AG04450 (cell line): ENCODE measurements around the gene IRGQ. TPM values are rescaled to one million over a fixed set of nuclear protein-coding genes. Genes with fewer than 3 reads are reported as not detected.

Source experiments
- CTCF ChIA-PET: fragments of 300-600, 350-600 bp; formaldehyde crosslinking; extraction: SDS; loops from one replicate; lab custom pipeline; 2022; ENCODE audit warnings: antibody characterized with exemption, inconsistent platforms; lab: Charles Lee
- POLR2A ChIA-PET: fragments of 350-600 bp; formaldehyde crosslinking; extraction: SDS; loops from one replicate; lab custom pipeline; 2021; ENCODE audit warnings: antibody characterized with exemption, inconsistent platforms; lab: Yijun Ruan, JAX
- DNase-seq: peaks from one replicate; pipeline ENCODE4 v3.0.0-alpha.2; 2011; ENCODE audit warnings: low read depth, low spot score
- H3K27ac ChIP-seq: one replicate; pipeline ENCODE4 v1.5.1; 2012; ENCODE audit warnings: low read depth, low read length, control low read depth
- H3K27me3 ChIP-seq: one replicate; pipeline ENCODE4 v1.6.0; 2012; ENCODE audit warnings: low read length; ENCODE audit not compliant: control insufficient read depth, insufficient read depth
- H3K4me3 ChIP-seq: 2 replicates; pipeline ENCODE4 v1.5.1; 2011; ENCODE audit warnings: mild to moderate bottlenecking, low read depth, low read length, control low read depth
- H3K9me3 ChIP-seq: 2 replicates; pipeline ENCODE4 v1.5.1; 2012; ENCODE audit warnings: low read length; ENCODE audit not compliant: control insufficient read depth, insufficient read depth
- polyA plus RNA-seq: library from polyadenylated mRNA; depleted of rRNA; stranded (reverse); fragments of >200 nt; gene quantifications from 2 replicates; pipeline ENCODE4 v1.2.3, GENCODE V29; 2011
- TF ChIP-seq, protein P1 (sequence below): IDR thresholded peaks from 2 replicates; pipeline ENCODE4 v1.5.1; 2011; ENCODE audit warnings: low read depth, low read length, control low read depth, inconsistent platforms

IRGQ gene
- polyA plus RNA-seq, 1 experiment, result 11.2 TPM

DNA sequence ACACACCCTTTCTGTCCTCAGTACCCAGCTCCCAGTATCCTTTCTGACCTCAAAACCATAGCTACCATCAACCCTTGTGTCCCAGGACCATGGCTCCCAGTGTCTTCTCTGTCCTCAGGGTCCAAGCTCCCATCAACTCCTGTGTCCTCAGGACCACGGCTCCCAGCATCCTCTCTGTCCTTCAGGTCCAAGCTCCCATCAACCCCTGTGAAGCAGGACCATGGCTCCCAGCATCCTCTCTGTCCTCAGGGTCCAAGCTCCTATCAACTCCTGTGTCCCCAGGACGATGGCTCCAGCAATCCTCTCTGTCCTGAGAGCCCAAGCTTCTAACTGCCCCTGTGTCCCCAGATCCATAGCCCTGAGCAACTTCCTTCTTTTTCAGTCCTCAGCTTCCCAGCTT is 45.4 kb upstream of the IRGQ start:
- CTCF ChIA-PET, result no interaction called here
- TF ChIP-seq, protein P1, sequence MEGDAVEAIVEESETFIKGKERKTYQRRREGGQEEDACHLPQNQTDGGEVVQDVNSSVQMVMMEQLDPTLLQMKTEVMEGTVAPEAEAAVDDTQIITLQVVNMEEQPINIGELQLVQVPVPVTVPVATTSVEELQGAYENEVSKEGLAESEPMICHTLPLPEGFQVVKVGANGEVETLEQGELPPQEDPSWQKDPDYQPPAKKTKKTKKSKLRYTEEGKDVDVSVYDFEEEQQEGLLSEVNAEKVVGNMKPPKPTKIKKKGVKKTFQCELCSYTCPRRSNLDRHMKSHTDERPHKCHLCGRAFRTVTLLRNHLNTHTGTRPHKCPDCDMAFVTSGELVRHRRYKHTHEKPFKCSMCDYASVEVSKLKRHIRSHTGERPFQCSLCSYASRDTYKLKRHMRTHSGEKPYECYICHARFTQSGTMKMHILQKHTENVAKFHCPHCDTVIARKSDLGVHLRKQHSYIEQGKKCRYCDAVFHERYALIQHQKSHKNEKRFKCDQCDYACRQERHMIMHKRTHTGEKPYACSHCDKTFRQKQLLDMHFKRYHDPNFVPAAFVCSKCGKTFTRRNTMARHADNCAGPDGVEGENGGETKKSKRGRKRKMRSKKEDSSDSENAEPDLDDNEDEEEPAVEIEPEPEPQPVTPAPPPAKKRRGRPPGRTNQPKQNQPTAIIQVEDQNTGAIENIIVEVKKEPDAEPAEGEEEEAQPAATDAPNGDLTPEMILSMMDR, result no peak
- Histone ChIP-seq H3K27ac (no peak overlapping the region), H3K4me3 (no peak overlapping the region), H3K9me3 (no peaks in the 10 kb centered on the region), H3K27me3 (peaks cover 24% of the 10 kb centered on the region)
- POLR2A ChIA-PET, result no interaction called here
- no peak for DNase-seq

DNA sequence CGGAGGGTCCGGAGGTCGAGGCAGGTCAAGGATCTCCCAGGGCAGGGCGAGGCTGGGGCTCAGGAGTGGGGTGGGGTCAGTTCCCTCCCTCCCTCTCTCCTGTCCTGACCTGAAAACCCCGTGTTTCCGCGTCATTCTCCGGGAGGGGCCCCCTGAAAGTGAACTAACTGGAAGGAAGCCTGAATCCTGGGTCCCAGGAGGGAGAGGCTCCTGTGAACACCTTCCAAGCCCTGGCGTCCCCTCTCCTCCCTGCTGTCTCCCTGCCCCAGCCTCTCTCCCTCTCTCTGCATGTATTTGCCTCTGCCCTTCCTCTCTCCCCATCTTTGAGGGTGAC is 44.5 kb upstream of the IRGQ start:
- DNase-seq, result no peak
- Histone ChIP-seq H3K9me3 (no peaks in the 10 kb centered on the region), H3K27ac (no peak overlapping the region), H3K4me3 (peak overlapping the region; percentile 64), H3K27me3 (peaks cover 24% of the 10 kb centered on the region)
- POLR2A ChIA-PET, result no interaction called here
- TF ChIP-seq, protein P1, result no peak
- CTCF ChIA-PET, result no interaction called here

DNA sequence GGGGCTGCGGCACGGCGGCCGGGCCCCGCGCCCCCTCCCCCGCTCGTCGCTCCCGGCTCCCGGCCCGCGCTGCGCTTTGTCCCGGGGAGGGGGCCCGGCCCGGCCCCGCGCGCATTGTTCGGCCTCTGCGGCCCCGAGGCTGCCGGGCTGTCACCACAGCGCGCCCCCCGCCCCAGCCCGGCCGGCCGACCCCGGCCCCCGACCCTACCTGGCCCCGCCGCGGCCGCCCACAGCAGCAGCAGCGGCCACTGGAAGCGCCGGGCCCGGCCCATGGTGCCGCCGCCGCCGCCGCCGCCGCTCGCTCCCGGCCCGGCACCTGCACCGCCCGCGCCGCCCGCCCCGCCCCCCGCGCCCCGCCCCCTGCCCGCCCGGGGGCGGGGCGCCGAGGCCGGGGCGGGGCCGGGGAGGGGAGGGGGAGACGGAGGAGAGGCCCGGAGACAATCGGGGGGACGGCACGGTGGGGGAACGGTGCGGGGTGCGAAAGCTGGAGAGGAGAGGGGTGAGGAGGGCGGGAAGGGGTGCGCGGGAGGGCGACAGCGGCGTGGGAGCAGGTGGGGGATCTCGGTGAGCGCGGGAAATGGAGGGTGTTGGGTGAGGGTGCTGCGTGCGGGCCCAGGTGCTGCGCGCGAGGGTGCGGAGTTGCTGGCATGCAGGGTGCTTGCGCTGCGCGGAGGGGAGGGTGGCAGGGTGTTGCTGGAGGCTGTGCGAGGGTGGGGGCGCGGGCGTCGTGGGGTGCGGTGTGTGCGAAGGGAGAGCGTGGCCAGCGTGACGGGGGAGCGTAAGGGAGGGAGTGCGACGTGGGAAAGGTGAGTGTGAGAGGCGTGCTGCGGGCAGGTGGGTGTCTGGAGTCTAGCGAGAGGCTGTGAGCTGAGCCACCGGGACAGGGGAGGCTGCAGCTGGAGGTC is 43.8 kb upstream of the IRGQ start, which contains the start of gene CADM4:
Gene CADM4 (minus strand): TSS at position 332 of the 905 bp plus-strand sequence. CDS start 60 bp downstream, at position 272.
- no peaks in the 10 kb centered on the region for H3K9me3 ChIP-seq
- TF ChIP-seq, protein P1, result no peak
- ChIA-PET CTCF (no interaction called here), POLR2A (no interaction called here)
- no peak within 1 kb of the TSS for H3K27ac ChIP-seq
- peaks cover 25% of the 10 kb centered on the region for H3K27me3 ChIP-seq
- DNase-seq, result no peak
- H3K4me3 ChIP-seq, result peak within 1 kb of the TSS; percentile 64

DNA sequence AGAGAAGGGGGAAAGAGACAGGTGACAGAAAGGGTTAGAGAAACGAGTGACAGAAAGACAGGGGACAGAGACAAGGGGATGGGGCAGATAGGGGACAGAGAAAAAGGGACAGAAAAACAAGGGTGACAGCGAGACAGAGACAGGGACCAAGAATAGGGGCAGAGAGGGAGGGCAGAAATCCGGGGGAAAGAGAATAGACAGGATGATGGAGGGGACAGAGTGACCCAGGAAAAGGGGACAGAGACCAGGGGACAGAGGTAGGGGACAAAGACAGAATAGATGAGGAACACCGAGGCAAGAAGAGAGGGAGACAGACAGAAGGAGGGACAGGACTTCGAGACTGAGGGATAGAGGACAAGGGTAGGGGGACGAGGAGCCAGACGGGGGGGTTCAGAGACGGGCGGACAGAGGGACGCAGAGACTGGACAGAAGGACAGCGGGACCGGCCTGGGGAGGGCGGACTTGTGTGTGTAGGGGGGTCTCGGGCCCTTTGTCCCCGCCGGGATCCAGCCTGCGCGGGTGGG is 43.1 kb upstream of the IRGQ start:
- POLR2A ChIA-PET, result no interaction called here
- Histone ChIP-seq H3K9me3 (no peaks in the 10 kb centered on the region), H3K27me3 (peaks cover 30% of the 10 kb centered on the region), H3K4me3 (peak overlapping the region; percentile 48), H3K27ac (no peak overlapping the region)
- TF ChIP-seq, protein P1, result no peak
- CTCF ChIA-PET, result no interaction called here
- no peak for DNase-seq
